HCT116 (cell line): Measurements from ENCODE around the gene C1S. TPM values are rescaled to one million over a fixed set of nuclear protein-coding genes. Genes with fewer than 3 reads are reported as not detected.

Experiments
- ATAC-seq: fragments of 200-7000 bp; cut with Tn5 transposase; 2 replicates; pipeline ENCODE4 v1.9.1; 2020; ENCODE audit warnings: mild to moderate bottlenecking, moderate library complexity
- BruUV-seq: library from RNA; stranded (reverse); fragments of 400-500 nt; replicated peaks from 2 replicates; lab custom pipeline; 2021; lab: Mats Ljungman, UMichigan
- CTCF ChIA-PET: fragments of 300-600 bp; sonication (Branson Sonifier 250); formaldehyde crosslinking; loops from one replicate; lab custom pipeline; 2021; ENCODE audit warnings: antibody characterized with exemption; lab: Charles Lee
- POLR2A ChIA-PET: fragments of 300-600, 350-600 bp; sonication (Branson Sonifier 250); formaldehyde crosslinking; loops from one replicate; lab custom pipeline; 2021; ENCODE audit warnings: antibody characterized with exemption; lab: Charles Lee
- RAD21 ChIA-PET, 2 experiments: fragments of 300-600 bp; sonication (Branson Sonifier 250); formaldehyde crosslinking; loops; one replicate each; lab custom pipeline; 2023; ENCODE audit warnings: low total read pairs in 2 of 2; ENCODE audit not compliant: uncharacterized antibody in 2 of 2, unreplicated experiment in 2 of 2, low non-redundant PET in 1 of 2; lab: Charles Lee
- DNase-seq: peaks from one replicate; pipeline ENCODE4 v3.0.0-alpha.2; 2010; ENCODE audit warnings: low read depth, low spot score
- H2AFZ ChIP-seq: fragments of 200-600 bp; shearing (Covaris generic), sonication (generic); 2 replicates; pipeline ENCODE4 v1.6.1; 2017; ENCODE audit warnings: low read depth, mixed run types, mixed read lengths, antibody characterized with exemption, low read length; ENCODE audit not compliant: poor library complexity, severe bottlenecking
- H3K27ac ChIP-seq: 2 replicates; pipeline ENCODE4 v1.5.1; 2012; ENCODE audit warnings: low read depth, low read length
- H3K27me3 ChIP-seq: fragments of 200-600 bp; sonication (generic); 2 replicates; pipeline ENCODE4 v1.6.1; 2016; ENCODE audit warnings: mixed run types, low read length, mixed read lengths; ENCODE audit not compliant: insufficient read depth
- H3K36me3 ChIP-seq, 2 experiments: fragments of 200-500 bp in 1 of 2; fragments of 200-600 bp in 1 of 2; sonication (Bioruptor generic) in 1 of 2; sonication (generic) in 1 of 2; 2 replicates each; pipeline versions ENCODE4 v1.5.1 to v1.6.1; 2014 to 2016; ENCODE audit warnings: low read length in 2 of 2, inconsistent platforms in 1 of 2, mixed read lengths in 1 of 2, mixed run types in 1 of 2; ENCODE audit not compliant: insufficient read depth in 2 of 2, control insufficient read depth in 1 of 2
- H3K4me1 ChIP-seq, 2 experiments: fragments of 200-600 bp in 1 of 2; sonication (generic) in 1 of 2; 2 replicates each; pipeline versions ENCODE4 v1.5.1 to v1.6.1; 2012 to 2017; ENCODE audit warnings: low read length in 2 of 2, inconsistent platforms in 1 of 2, mild to moderate bottlenecking in 1 of 2, mixed read lengths in 1 of 2, mixed run types in 1 of 2, moderate library complexity in 1 of 2; ENCODE audit not compliant: insufficient read depth in 2 of 2, control insufficient read depth in 1 of 2
- H3K4me2 ChIP-seq: fragments of 200-600 bp; sonication (generic); 2 replicates; pipeline ENCODE4 v1.6.1; 2017; ENCODE audit warnings: mixed run types, low read length, mixed read lengths
- H3K4me3 ChIP-seq, 2 experiments: fragments of 200-600 bp in 1 of 2; sonication (generic) in 1 of 2; replicated peaks in 1 of 2; 2 replicates each; pipeline ENCODE4 v1.5.1; 2011 to 2016; ENCODE audit warnings: low read length in 2 of 2, control low read depth in 1 of 2, low read depth in 1 of 2, mild to moderate bottlenecking in 1 of 2, mixed read lengths in 1 of 2, mixed run types in 1 of 2
- H3K79me2 ChIP-seq: fragments of 200-600 bp; sonication (generic); 2 replicates; pipeline ENCODE4 v1.6.1; 2017; ENCODE audit warnings: mild to moderate bottlenecking, mixed run types, low read length, moderate library complexity, mixed read lengths; ENCODE audit not compliant: insufficient read depth
- H3K9ac ChIP-seq: fragments of 200-600 bp; sonication (generic); 2 replicates; pipeline ENCODE4 v1.6.1; 2016; ENCODE audit warnings: low read length, mixed read lengths
- H3K9me2 ChIP-seq: fragments of 200-600 bp; sonication (generic), shearing (Covaris generic); 2 replicates; pipeline ENCODE4 v1.6.1; 2017; ENCODE audit warnings: mixed run types, mild to moderate bottlenecking, moderate library complexity; ENCODE audit not compliant: insufficient read depth
- H3K9me3 ChIP-seq, 2 experiments: fragments of 200-500 bp in 1 of 2; fragments of 200-600 bp in 1 of 2; sonication (Bioruptor generic) in 1 of 2; sonication (generic) in 1 of 2; 2 replicates each; pipeline ENCODE4 v1.6.1; 2014 to 2017; ENCODE audit warnings: low read length in 2 of 2, mixed read lengths in 2 of 2, inconsistent platforms in 1 of 2, low read depth in 1 of 2, mild to moderate bottlenecking in 1 of 2, mixed run types in 1 of 2, moderate library complexity in 1 of 2; ENCODE audit not compliant: control insufficient read depth in 1 of 2, insufficient read depth in 1 of 2
- H4K20me1 ChIP-seq: fragments of 200-600 bp; sonication (generic), shearing (Covaris generic); 2 replicates; pipeline ENCODE4 v1.6.1; 2017; ENCODE audit warnings: mixed run types, mild to moderate bottlenecking, moderate library complexity; ENCODE audit not compliant: insufficient read depth
- CEBPB ChIP-seq: IDR thresholded peaks from 2 replicates; pipeline ENCODE4 v1.6.1; 2012; ENCODE audit warnings: low read depth
- EGR1 ChIP-seq: IDR thresholded peaks from 2 replicates; pipeline ENCODE4 v1.6.1; 2012; ENCODE audit warnings: low read depth
- ELF1 ChIP-seq: IDR thresholded peaks from 2 replicates; pipeline ENCODE4 v1.6.1; 2012; ENCODE audit warnings: low read depth, borderline replicate concordance
- EZH2 ChIP-seq: fragments of 200-600 bp; sonication (generic); IDR thresholded peaks from 2 replicates; pipeline ENCODE4 v1.6.1; 2017; ENCODE audit warnings: antibody characterized with exemption, mixed run types
- JUND ChIP-seq: IDR thresholded peaks from 2 replicates; pipeline ENCODE4 v1.6.1; 2012
- MAX ChIP-seq: IDR thresholded peaks from 2 replicates; pipeline ENCODE4 v1.6.1; 2012
- POLR2A ChIP-seq: IDR thresholded peaks from 2 replicates; pipeline ENCODE4 v1.7.0; 2011; ENCODE audit warnings: borderline replicate concordance; ENCODE audit not compliant: insufficient read depth, insufficient read length; ENCODE audit errors: extremely low read depth
- POLR2AphosphoS5 ChIP-seq: IDR thresholded peaks from 2 replicates; pipeline ENCODE4 v1.6.1; 2011; ENCODE audit warnings: mild to moderate bottlenecking, low read depth, low read length, moderate library complexity
- RAD21 ChIP-seq: IDR thresholded peaks from 2 replicates; pipeline ENCODE4 v1.6.1; 2012; ENCODE audit warnings: low read depth, mild to moderate bottlenecking
- REST ChIP-seq: IDR thresholded peaks from 2 replicates; pipeline ENCODE4 v1.6.1; 2012; ENCODE audit warnings: low read depth
- SP1 ChIP-seq: IDR thresholded peaks from 2 replicates; pipeline ENCODE4 v1.6.1; 2012; ENCODE audit warnings: low read depth
- YY1 ChIP-seq: IDR thresholded peaks from 2 replicates; pipeline ENCODE4 v1.6.1; 2011; ENCODE audit warnings: low read length, low read depth, moderate library complexity, mild to moderate bottlenecking; ENCODE audit not compliant: insufficient replicate concordance; ENCODE audit errors: extremely low read depth
- ZBTB33 ChIP-seq: IDR thresholded peaks from 2 replicates; pipeline ENCODE4 v1.6.1; 2011; ENCODE audit warnings: mild to moderate bottlenecking, low read length, moderate library complexity; ENCODE audit not compliant: insufficient replicate concordance; ENCODE audit errors: extremely low read depth
- ZFX ChIP-seq: fragments of 450-650 bp; IDR thresholded peaks from 2 replicates; pipeline ENCODE4 v1.6.1; 2017
- intact Hi-C: fragments of 100-400 bp; cut with micrococcal nuclease; formaldehyde crosslinking; loops from 2 replicates; pipeline ENCODE4 v1.10.0; 2022
- total RNA-seq: library from RNA; stranded (reverse); gene quantifications from one replicate; pipeline ENCODE4 v1.2.1, GENCODE V29; 2021; ENCODE audit not compliant: unreplicated experiment

The C1S gene
- total RNA-seq, 1 experiment from 2014 or later: 2.4 TPM

GRCh38 chr12:7108003-7108795 lies 47.7 kb downstream of the C1S start:
- ATAC-seq: peak; percentile 90
- Histone ChIP-seq H3K4me2 (peak overlapping the region; percentile 96), H3K9me2 (no peaks in the 10 kb centered on the region), H3K27ac (peak overlapping the region; percentile 88), H4K20me1 (no peaks in the 10 kb centered on the region), H3K9ac (peak overlapping the region; percentile 87), H3K79me2 (peaks cover 25% of the 10 kb centered on the region), H3K9me3 (peaks cover 9 to 11% of the 10 kb centered on the region in 2 experiments; a peak in 1 of 4 replicates), H3K4me3 (peak overlapping the region; percentile 85 to 86), H3K27me3 (no peaks in the 10 kb centered on the region), H2AFZ (no peak overlapping the region), H3K36me3 (peaks cover 0 to 4% of the 10 kb centered on the region in 2 experiments; a peak in 1 of 4 replicates), H3K4me1 (peaks cover 4 to 16% of the 10 kb centered on the region in 2 experiments; a peak in 3 of 4 replicates)
- ChIA-PET POLR2A (interaction anchor here (0.5 to 3.8 kb wide), 14 partner anchors 14 to 239 kb away, joined by 3 to 77 read pairs (median 3); partner anchors contain the start of genes C12orf57, C1R, LPCAT3 and PEX5), CTCF (interaction anchor here (0.7 to 4.2 kb wide), 12 partner anchors 10 to 239 kb away, joined by 3 to 34 read pairs (median 3); partner anchors contain the start of genes C12orf57, C1R, RNU7-1 and SPSB2), RAD21 (interaction anchor here (1.5 to 2.0 kb wide), 2 partner anchors 162 kb away, joined by 4 to 7 read pairs; no protein-coding TSS in a partner anchor)
- intact Hi-C loops: loop anchor here (1.0 to 2.0 kb wide), 3 partner anchors 89 to 235 kb away; partner anchors contain the start of genes EMG1, LPCAT3, PHB2 and SPSB2
- TSS peak; percentile 37 for BruUV-seq
- peak; percentile 62 for DNase-seq
- TF ChIP-seq ZFX (peak; percentile 49), ELF1 (no peak), EZH2 (no peak), CEBPB (no peak), MAX (peak; percentile 64; the same call in 1 of the 2 replicates), ZBTB33 (peak; percentile 67), RAD21 (no peak), POLR2AphosphoS5 (peak; percentile 85), POLR2A (peak; percentile 70), SP1 (no peak), EGR1 (peak; percentile 64; the same call in 1 of the 2 replicates), JUND (no peak), REST (no peak), YY1 (peak; percentile 77)
